KOPT-K1 (cell line): Measurements from ENCODE around the gene MAN2A2.

ENCODE experiments used
- H3K27ac ChIP-seq: fragments of 200-600 bp; sonication (generic); 2 replicates; pipeline ENCODE4 v1.5.1; 2016; ENCODE audit warnings: antibody characterized with exemption, mild to moderate bottlenecking, low read depth, low read length; ENCODE audit not compliant: poor library complexity, severe bottlenecking
- H3K36me3 ChIP-seq: fragments of 200-600 bp; sonication (generic); 2 replicates; pipeline ENCODE4 v1.5.1; 2017; ENCODE audit warnings: antibody characterized with exemption, mild to moderate bottlenecking, low read length, moderate library complexity; ENCODE audit not compliant: insufficient read depth
- H3K9me3 ChIP-seq: fragments of 200-600 bp; sonication (generic); 2 replicates; pipeline ENCODE4 v1.5.1; 2017; ENCODE audit warnings: antibody characterized with exemption, low read length, mild to moderate bottlenecking; ENCODE audit not compliant: insufficient read depth, poor library complexity, severe bottlenecking

MAN2A2 gene

GRCh38 chr15:90877315-90877714 is 25.8 kb upstream of the MAN2A2 start:
- H3K36me3 ChIP-seq = peaks cover 21% of the 10 kb centered on the region; the same call in 1 of the 2 replicates
- H3K9me3 ChIP-seq = no peaks in the 10 kb centered on the region
- H3K27ac ChIP-seq = no peak overlapping the region

DNA sequence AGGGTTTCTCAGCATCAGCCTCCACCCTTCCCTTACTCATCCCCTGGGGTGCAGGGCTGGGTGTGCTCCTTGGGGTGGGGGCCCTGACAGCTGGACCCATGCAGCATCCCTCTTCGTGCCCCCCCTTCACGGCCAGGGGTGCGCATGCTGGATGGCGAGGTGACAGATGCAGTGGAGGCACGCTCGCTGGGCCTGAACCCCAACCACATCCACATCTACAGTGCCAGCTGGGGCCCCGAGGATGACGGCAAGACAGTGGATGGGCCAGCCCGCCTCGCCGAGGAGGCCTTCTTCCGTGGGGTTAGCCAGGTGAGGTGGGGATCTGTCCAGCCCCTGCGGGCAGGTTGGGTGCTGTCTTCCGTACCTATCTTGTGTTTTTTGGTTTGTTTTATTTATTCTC is 25.1 kb upstream of the MAN2A2 start:
- peaks cover 21% of the 10 kb centered on the region; the same call in 1 of the 2 replicates for H3K36me3 ChIP-seq
- no peak overlapping the region for H3K27ac ChIP-seq

DNA sequence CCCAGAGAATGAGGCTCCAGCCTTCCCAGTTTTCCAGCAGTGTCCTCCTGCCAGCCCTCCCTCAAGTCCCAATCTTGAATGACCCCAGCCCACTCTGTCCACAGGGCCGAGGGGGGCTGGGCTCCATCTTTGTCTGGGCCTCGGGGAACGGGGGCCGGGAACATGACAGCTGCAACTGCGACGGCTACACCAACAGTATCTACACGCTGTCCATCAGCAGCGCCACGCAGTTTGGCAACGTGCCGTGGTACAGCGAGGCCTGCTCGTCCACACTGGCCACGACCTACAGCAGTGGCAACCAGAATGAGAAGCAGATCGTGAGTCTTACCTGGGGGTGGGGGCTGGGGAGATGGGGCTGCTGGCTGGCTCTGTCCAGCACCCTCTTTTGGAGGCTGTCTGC is 24.4 kb upstream of the MAN2A2 start:
- H3K36me3 ChIP-seq = peaks cover 21% of the 10 kb centered on the region; the same call in 1 of the 2 replicates

More for the DNA sequence above, 25.1 kb upstream of the MAN2A2 start:
- H3K9me3 ChIP-seq = no peaks in the 10 kb centered on the region

GRCh38 chr15:90879730-90880366 is 23.3 kb upstream of the MAN2A2 start:
- Histone ChIP-seq H3K36me3 (peaks cover 21% of the 10 kb centered on the region; the same call in 1 of the 2 replicates), H3K27ac (no peak overlapping the region)

More for the DNA sequence above, 24.4 kb upstream of the MAN2A2 start:
- no peaks in the 10 kb centered on the region for H3K9me3 ChIP-seq
- no peak overlapping the region for H3K27ac ChIP-seq

GRCh38 chr15:90880381-90881145 is 22.5 kb upstream of the MAN2A2 start:
- Histone ChIP-seq H3K36me3 (peaks cover 21% of the 10 kb centered on the region; the same call in 1 of the 2 replicates), H3K9me3 (no peaks in the 10 kb centered on the region)

More at GRCh38 chr15:90879730-90880366, 23.3 kb upstream of the MAN2A2 start:
- H3K9me3 ChIP-seq = no peaks in the 10 kb centered on the region

DNA sequence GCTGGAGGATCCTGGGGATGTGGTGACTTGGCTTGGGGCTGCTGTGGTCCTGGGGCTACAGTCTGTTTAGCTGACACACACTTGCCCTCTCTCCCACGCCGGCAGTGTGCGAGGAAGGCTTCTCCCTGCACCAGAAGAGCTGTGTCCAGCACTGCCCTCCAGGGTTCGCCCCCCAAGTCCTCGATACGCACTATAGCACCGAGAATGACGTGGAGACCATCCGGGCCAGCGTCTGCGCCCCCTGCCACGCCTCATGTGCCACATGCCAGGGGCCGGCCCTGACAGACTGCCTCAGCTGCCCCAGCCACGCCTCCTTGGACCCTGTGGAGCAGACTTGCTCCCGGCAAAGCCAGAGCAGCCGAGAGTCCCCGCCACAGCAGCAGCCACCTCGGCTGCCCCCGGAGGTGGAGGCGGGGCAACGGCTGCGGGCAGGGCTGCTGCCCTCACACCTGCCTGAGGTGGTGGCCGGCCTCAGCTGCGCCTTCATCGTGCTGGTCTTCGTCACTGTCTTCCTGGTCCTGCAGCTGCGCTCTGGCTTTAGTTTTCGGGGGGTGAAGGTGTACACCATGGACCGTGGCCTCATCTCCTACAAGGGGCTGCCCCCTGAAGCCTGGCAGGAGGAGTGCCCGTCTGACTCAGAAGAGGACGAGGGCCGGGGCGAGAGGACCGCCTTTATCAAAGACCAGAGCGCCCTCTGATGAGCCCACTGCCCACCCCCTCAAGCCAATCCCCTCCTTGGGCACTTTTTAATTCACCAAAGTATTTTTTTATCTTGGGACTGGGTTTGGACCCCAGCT is 21.7 kb upstream of the MAN2A2 start:
- Histone ChIP-seq H3K27ac (no peak overlapping the region), H3K36me3 (peaks cover 21% of the 10 kb centered on the region; the same call in 1 of the 2 replicates), H3K9me3 (no peaks in the 10 kb centered on the region)

More at GRCh38 chr15:90880381-90881145, 22.5 kb upstream of the MAN2A2 start:
- no peak overlapping the region for H3K27ac ChIP-seq

- H3K27ac ChIP-seq = no peak overlapping the region
- H3K9me3 ChIP-seq = no peaks in the 10 kb centered on the region
- peaks cover 21% of the 10 kb centered on the region; the same call in 1 of the 2 replicates for H3K36me3 ChIP-seq
These were observed 21.0 kb upstream of the MAN2A2 start for GRCh38 chr15:90881978-90882721.

DNA sequence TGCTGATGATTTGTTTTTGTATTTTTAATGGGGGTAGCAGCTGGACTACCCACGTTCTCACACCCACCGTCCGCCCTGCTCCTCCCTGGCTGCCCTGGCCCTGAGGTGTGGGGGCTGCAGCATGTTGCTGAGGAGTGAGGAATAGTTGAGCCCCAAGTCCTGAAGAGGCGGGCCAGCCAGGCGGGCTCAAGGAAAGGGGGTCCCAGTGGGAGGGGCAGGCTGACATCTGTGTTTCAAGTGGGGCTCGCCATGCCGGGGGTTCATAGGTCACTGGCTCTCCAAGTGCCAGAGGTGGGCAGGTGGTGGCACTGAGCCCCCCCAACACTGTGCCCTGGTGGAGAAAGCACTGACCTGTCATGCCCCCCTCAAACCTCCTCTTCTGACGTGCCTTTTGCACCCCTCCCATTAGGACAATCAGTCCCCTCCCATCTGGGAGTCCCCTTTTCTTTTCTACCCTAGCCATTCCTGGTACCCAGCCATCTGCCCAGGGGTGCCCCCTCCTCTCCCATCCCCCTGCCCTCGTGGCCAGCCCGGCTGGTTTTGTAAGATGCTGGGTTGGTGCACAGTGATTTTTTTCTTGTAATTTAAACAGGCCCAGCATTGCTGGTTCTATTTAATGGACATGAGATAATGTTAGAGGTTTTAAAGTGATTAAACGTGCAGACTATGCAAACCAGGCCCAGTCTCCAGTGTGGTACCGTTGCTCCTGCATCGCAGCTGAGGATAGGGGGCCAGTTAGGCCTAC is 20.1 kb upstream of the MAN2A2 start:
- Histone ChIP-seq H3K36me3 (peaks cover 21% of the 10 kb centered on the region; the same call in 1 of the 2 replicates), H3K9me3 (no peaks in the 10 kb centered on the region), H3K27ac (no peak overlapping the region)

- Histone ChIP-seq H3K36me3 (peaks cover 21% of the 10 kb centered on the region; the same call in 1 of the 2 replicates), H3K9me3 (no peaks in the 10 kb centered on the region), H3K27ac (no peak overlapping the region)
These were observed 19.6 kb upstream of the MAN2A2 start for GRCh38 chr15:90883526-90883975.

GRCh38 chr15:90883976-90884718 is 19.0 kb upstream of the MAN2A2 start, which contains the start of gene FES:
Gene FES (plus strand): TSS chr15:90884504. CDS start chr15:90885046, 542 bp downstream.
- peaks cover 18% of the 10 kb centered on the region; the same call in 1 of the 2 replicates for H3K36me3 ChIP-seq
- H3K27ac ChIP-seq = no peak within 1 kb of the TSS
- no peaks in the 10 kb centered on the region for H3K9me3 ChIP-seq

DNA sequence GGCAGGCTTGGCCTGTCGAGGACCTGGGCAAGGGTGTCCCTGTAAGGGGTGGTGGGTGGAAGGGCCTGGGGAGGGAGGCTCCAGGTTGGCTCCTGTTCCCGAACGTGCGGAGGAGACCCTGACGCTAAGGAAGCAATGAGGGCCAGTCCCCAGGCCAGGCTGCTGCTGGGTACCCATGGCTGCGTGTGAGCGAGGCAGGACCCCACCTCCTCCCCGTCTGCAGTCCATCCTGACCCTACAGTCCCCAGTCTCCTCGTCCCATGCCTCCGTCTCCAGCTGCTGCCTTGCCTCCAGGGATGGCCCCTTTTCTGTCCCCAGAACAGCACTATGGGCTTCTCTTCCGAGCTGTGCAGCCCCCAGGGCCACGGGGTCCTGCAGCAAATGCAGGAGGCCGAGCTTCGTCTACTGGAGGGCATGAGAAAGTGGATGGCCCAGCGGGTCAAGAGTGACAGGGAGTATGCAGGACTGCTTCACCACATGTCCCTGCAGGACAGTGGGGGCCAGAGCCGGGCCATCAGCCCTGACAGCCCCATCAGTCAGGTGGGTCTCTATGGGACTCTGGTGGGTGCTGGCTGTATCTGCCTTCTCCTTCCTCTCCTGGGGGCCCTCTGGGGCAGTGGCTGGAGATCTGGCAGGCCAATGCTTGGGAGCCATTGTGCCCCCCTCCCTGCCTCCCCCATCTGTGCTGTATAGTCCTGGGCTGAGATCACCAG is 18.2 kb upstream of the MAN2A2 start:
- Histone ChIP-seq H3K27ac (no peak overlapping the region), H3K9me3 (no peaks in the 10 kb centered on the region), H3K36me3 (peaks cover 13% of the 10 kb centered on the region; the same call in 1 of the 2 replicates)

- peaks cover 5% of the 10 kb centered on the region; the same call in 1 of the 2 replicates for H3K36me3 ChIP-seq
- no peaks in the 10 kb centered on the region for H3K9me3 ChIP-seq
- no peak overlapping the region for H3K27ac ChIP-seq
These were observed 17.4 kb upstream of the MAN2A2 start for GRCh38 chr15:90885432-90886290.
